ENCODE data around the gene STUB1.
A peak's percentile ranks its signal among the peaks of the same experiment; 100 is the strongest.

Gene STUB1

DNA sequence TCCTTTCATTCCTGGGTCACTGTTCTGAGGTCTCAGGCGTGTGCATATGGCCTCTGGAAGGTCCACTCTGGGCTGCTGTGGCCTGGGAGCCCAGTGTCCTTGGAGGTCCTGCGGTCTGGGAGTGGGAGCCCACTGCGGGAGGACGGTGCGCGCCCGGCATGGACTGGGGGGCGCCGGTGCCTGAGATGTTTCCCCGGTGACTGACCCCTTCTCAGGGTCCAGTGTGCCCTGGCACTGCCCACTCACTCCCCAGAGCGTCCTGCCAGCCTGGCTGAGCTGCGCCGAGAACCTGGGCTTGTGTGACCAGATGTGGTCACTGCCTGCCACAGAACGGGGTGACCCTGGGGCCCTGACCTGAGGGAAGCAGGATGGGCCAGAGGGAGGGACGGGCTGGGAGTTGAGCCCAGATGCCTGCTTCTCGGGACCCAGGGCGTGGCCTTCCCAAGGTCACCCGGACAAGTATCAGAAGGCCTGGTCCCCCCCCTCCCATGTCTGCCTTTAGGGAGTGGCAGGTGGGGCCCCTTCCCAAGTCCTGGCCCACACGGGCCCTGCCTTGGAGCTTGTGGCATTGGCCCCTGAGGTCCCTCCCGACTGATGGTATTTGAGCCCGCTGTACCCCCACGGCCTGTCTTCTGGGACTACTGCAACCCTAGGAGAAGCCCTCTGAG lies 5.9 kb upstream of the STUB1 start:
- H3K27me3 ChIP-seq (ENCODE audit: insufficient read depth, low read depth, severe bottlenecking): no peaks in the 10 kb centered on the region
- H3K4me3 ChIP-seq (ENCODE audit: low read depth, low read length): no peak overlapping the region
- no peak overlapping the region for H3K27ac ChIP-seq
- no peak for DNase-seq
- no peak for TF ChIP-seq CTCF (IDR thresholded peaks at IDR 0.05; ENCODE audit: low read depth, low read length)
- H3K9me3 ChIP-seq (ENCODE audit: severe bottlenecking): no peaks in the 10 kb centered on the region
- peaks cover 47% of the 10 kb centered on the region for H3K36me3 ChIP-seq

GRCh38 chr16:674968-675883 lies 5.0 kb upstream of the STUB1 start, which contains the start of gene RHBDL1:
Gene RHBDL1, plus strand, starts transcription at chr16:675671. Its CDS starts 120 bp downstream, at chr16:675791.
- TF ChIP-seq CTCF (IDR thresholded peaks at IDR 0.05; ENCODE audit: low read depth, low read length): 0 out of 2 replicates have a peak, but pooled peaks have one; percentile 15
- Histone ChIP-seq H3K36me3 (peaks cover 38% of the 10 kb centered on the region), H3K27me3 (ENCODE audit: insufficient read depth, low read depth, severe bottlenecking) (no peaks in the 10 kb centered on the region), H3K27ac (no peak within 1 kb of the TSS), H3K9me3 (ENCODE audit: severe bottlenecking) (no peaks in the 10 kb centered on the region), H3K4me3 (ENCODE audit: low read depth, low read length) (peak within 1 kb of the TSS; percentile 24)
- DNase-seq: peak; percentile 78

- Histone ChIP-seq H3K36me3 (peaks cover 31% of the 10 kb centered on the region), H3K4me3 (ENCODE audit: low read depth, low read length) (peak overlapping the region; percentile 11), H3K9me3 (ENCODE audit: severe bottlenecking) (no peaks in the 10 kb centered on the region), H3K27me3 (ENCODE audit: insufficient read depth, low read depth, severe bottlenecking) (no peaks in the 10 kb centered on the region), H3K27ac (no peak overlapping the region)
- no peak for DNase-seq
- no peak for TF ChIP-seq CTCF (IDR thresholded peaks at IDR 0.05; ENCODE audit: low read depth, low read length)
These were observed 4.2 kb upstream of the STUB1 start for GRCh38 chr16:675884-676564.

- H3K27me3 ChIP-seq (ENCODE audit: insufficient read depth, low read depth, severe bottlenecking): no peaks in the 10 kb centered on the region
- no peak overlapping the region for H3K27ac ChIP-seq
- DNase-seq: no peak
- peaks cover 31% of the 10 kb centered on the region for H3K36me3 ChIP-seq
- H3K9me3 ChIP-seq (ENCODE audit: severe bottlenecking): no peaks in the 10 kb centered on the region
- no peak overlapping the region for H3K4me3 ChIP-seq (ENCODE audit: low read depth, low read length)
- TF ChIP-seq CTCF (IDR thresholded peaks at IDR 0.05; ENCODE audit: low read depth, low read length): no peak
These were observed 3.7 kb upstream of the STUB1 start for GRCh38 chr16:676565-676902.

GRCh38 chr16:676913-677312 lies 3.3 kb upstream of the STUB1 start:
- Histone ChIP-seq H3K4me3 (ENCODE audit: low read depth, low read length) (no peak overlapping the region), H3K36me3 (peaks cover 34% of the 10 kb centered on the region), H3K9me3 (ENCODE audit: severe bottlenecking) (no peaks in the 10 kb centered on the region), H3K27me3 (ENCODE audit: insufficient read depth, low read depth, severe bottlenecking) (no peaks in the 10 kb centered on the region), H3K27ac (no peak overlapping the region)
- no peak for TF ChIP-seq CTCF (IDR thresholded peaks at IDR 0.05; ENCODE audit: low read depth, low read length)
- no peak for DNase-seq

All from WERI-Rb-1 (cell line).